MM.1S (cell line): ENCODE measurements around the gene DLX4.

Experiments used
- CTCF ChIP-seq: fragments of 300-600 bp; sonication (generic); IDR thresholded peaks from 2 replicates; pipeline ENCODE4 v1.5.1; 2016; ENCODE audit warnings: antibody characterized with exemption, low read length, mixed read lengths
- EZH2 ChIP-seq: fragments of 300-600 bp; sonication (generic); optimal IDR thresholded peaks from 2 replicates; pipeline ENCODE3; 2017; ENCODE audit warnings: low read depth, mild to moderate bottlenecking, antibody characterized with exemption, low read length, mixed read lengths
- EZH2phosphoT487 ChIP-seq: fragments of 300-600 bp; sonication (generic); IDR thresholded peaks from 2 replicates; pipeline ENCODE4 v1.6.1; 2018; ENCODE audit warnings: antibody characterized with exemption, low read length

GRCh38 chr17:49995055-49995738 is 26.2 kb downstream of the DLX4 start, which contains the start of gene DLX3:
- TF ChIP-seq CTCF (no peak), EZH2 (no peak), EZH2phosphoT487 (no peak)
